ENCODE measurements around the gene GATA2. TPM values are rescaled to one million over a fixed set of nuclear protein-coding genes. Genes with fewer than 3 reads are reported as not detected.

The GATA2 gene
- total RNA-seq, 1 experiment from 2014 or later = 12.5 TPM

- no peak overlapping the region for H3K4me3 Mint-ChIP-seq (ENCODE audit: unreplicated experiment)
- CTCF ChIA-PET = no interaction called here
- peaks cover 16% of the 10 kb centered on the region for H3K9me3 Mint-ChIP-seq (ENCODE audit: unreplicated experiment)
Measured at GRCh38 chr3:128517648-128518047, 24.6 kb upstream of the GATA2 start.

GRCh38 chr3:128515967-128516366 is 23.0 kb upstream of the GATA2 start:
- POLR2A ChIA-PET = no interaction called here
- Mint-ChIP-seq H3K27me3 (ENCODE audit: insufficient read depth, unreplicated experiment) (peaks cover 9% of the 10 kb centered on the region), H3K4me1 (ENCODE audit: low read depth, unreplicated experiment) (no peaks in the 10 kb centered on the region), H3K9me3 (ENCODE audit: unreplicated experiment) (peaks cover 16% of the 10 kb centered on the region), H3K27ac (ENCODE audit: unreplicated experiment) (no peak overlapping the region), H3K4me3 (ENCODE audit: unreplicated experiment) (no peak overlapping the region), H3K36me3 (ENCODE audit: insufficient read depth, unreplicated experiment) (no peaks in the 10 kb centered on the region)
- no peak for DNase-seq
- Histone ChIP-seq H3K4me1 (no peaks in the 10 kb centered on the region), H3K36me3 (ENCODE audit: control insufficient read depth, insufficient read depth, low read length) (no peaks in the 10 kb centered on the region), H3K9me3 (peaks cover 8% of the 10 kb centered on the region), H3K4me3 (ENCODE audit: low read depth, low read length) (no peak overlapping the region), H3K27me3 (replicated peaks; ENCODE audit: control insufficient read depth, insufficient read depth, low read length) (no peaks in the 10 kb centered on the region)
- intact Hi-C loops (cut with micrococcal nuclease; ENCODE audit: unreplicated experiment) = no loop called here
- BruUV-seq (replicated peaks) = no TSS peak
- TF ChIP-seq CTCF (IDR thresholded peaks at IDR 0.05; ENCODE audit: insufficient read depth in 1 of 2, low read depth in 1 of 2, low read length in 1 of 2, severe bottlenecking in 1 of 2, unreplicated experiment in 1 of 2) = no peak
- CTCF ChIA-PET = no interaction called here

More at GRCh38 chr3:128517648-128518047, 24.6 kb upstream of the GATA2 start:
- POLR2A ChIA-PET = no interaction called here
- Mint-ChIP-seq H3K4me1 (ENCODE audit: low read depth, unreplicated experiment) (no peaks in the 10 kb centered on the region), H3K27me3 (ENCODE audit: insufficient read depth, unreplicated experiment) (peaks cover 9% of the 10 kb centered on the region), H3K36me3 (ENCODE audit: insufficient read depth, unreplicated experiment) (no peaks in the 10 kb centered on the region), H3K27ac (ENCODE audit: unreplicated experiment) (no peak overlapping the region)
- no peaks in the 10 kb centered on the region for H3K4me1 ChIP-seq
- no peaks in the 10 kb centered on the region for H3K27me3 ChIP-seq (replicated peaks; ENCODE audit: control insufficient read depth, insufficient read depth, low read length)
- no peak for DNase-seq
- no peak for TF ChIP-seq CTCF (IDR thresholded peaks at IDR 0.05; ENCODE audit: insufficient read depth in 1 of 2, low read depth in 1 of 2, low read length in 1 of 2, severe bottlenecking in 1 of 2, unreplicated experiment in 1 of 2)
- no peak overlapping the region for H3K4me3 ChIP-seq (ENCODE audit: low read depth, low read length)
- no peaks in the 10 kb centered on the region for H3K36me3 ChIP-seq (ENCODE audit: control insufficient read depth, insufficient read depth, low read length)
- intact Hi-C loops (cut with micrococcal nuclease; ENCODE audit: unreplicated experiment) = no loop called here
- no TSS peak for BruUV-seq (replicated peaks)
- H3K9me3 ChIP-seq = peaks cover 8% of the 10 kb centered on the region

GRCh38 chr3:128508852-128509251 is 15.9 kb upstream of the GATA2 start:
- ChIA-PET POLR2A (no interaction called here), CTCF (interaction anchor here (1.1 kb wide), 1 partner anchor 11 kb away, joined by 3 read pairs; no protein-coding TSS in a partner anchor)
- no peaks in the 10 kb centered on the region for H3K36me3 ChIP-seq (ENCODE audit: control insufficient read depth, insufficient read depth, low read length)
- DNase-seq = no peak
- no peaks in the 10 kb centered on the region for H3K27me3 ChIP-seq (replicated peaks; ENCODE audit: control insufficient read depth, insufficient read depth, low read length)
- H3K36me3 Mint-ChIP-seq (ENCODE audit: insufficient read depth, unreplicated experiment) = peaks cover 9% of the 10 kb centered on the region
- intact Hi-C loops (cut with micrococcal nuclease; ENCODE audit: unreplicated experiment) = no loop called here
- H3K9me3 ChIP-seq = peaks cover 4% of the 10 kb centered on the region
- peaks cover 8% of the 10 kb centered on the region for H3K4me1 Mint-ChIP-seq (ENCODE audit: low read depth, unreplicated experiment)
- TF ChIP-seq CTCF (IDR thresholded peaks at IDR 0.05; ENCODE audit: insufficient read depth in 1 of 2, low read depth in 1 of 2, low read length in 1 of 2, severe bottlenecking in 1 of 2, unreplicated experiment in 1 of 2) = no peak
- peaks cover 16% of the 10 kb centered on the region for H3K4me1 ChIP-seq
- BruUV-seq (replicated peaks) = no TSS peak
- no peak overlapping the region for H3K4me3 Mint-ChIP-seq (ENCODE audit: unreplicated experiment)
- peaks cover 5% of the 10 kb centered on the region for H3K9me3 Mint-ChIP-seq (ENCODE audit: unreplicated experiment)
- no peak overlapping the region for H3K4me3 ChIP-seq (ENCODE audit: low read depth, low read length)
- peaks cover 1% of the 10 kb centered on the region for H3K27me3 Mint-ChIP-seq (ENCODE audit: insufficient read depth, unreplicated experiment)
- no peak overlapping the region for H3K27ac Mint-ChIP-seq (ENCODE audit: unreplicated experiment)

All from Caco-2 (cell line).